ENCODE results near the gene KLHL7.

The KLHL7 gene

GRCh38 chr7:23136216-23136615 lies 30.6 kb downstream of the KLHL7 start:
- Histone ChIP-seq H3K9ac (ENCODE audit: low read length) (no peak overlapping the region), H3K27ac (ENCODE audit: low read depth, low read length) (no peak overlapping the region), H3K36me3 (ENCODE audit: insufficient read depth, low read length) (peaks cover 6% of the 10 kb centered on the region), H3K4me3 (ENCODE audit: low read depth in 1 of 2, low read length in 2 of 2) (no peak overlapping the region), H3K27me3 (ENCODE audit: control insufficient read depth in 1 of 2, insufficient read depth in 2 of 2, low read length in 2 of 2) (no peaks in the 10 kb centered on the region), H3K9me3 (ENCODE audit: low read length) (no peaks in the 10 kb centered on the region), H3K4me1 (ENCODE audit: insufficient read depth, low read length) (no peaks in the 10 kb centered on the region)

GRCh38 chr7:23157679-23158078 lies 52.1 kb downstream of the KLHL7 start:
- Histone ChIP-seq H3K4me3 (ENCODE audit: low read depth in 1 of 2, low read length in 2 of 2) (no peak overlapping the region), H3K4me1 (ENCODE audit: insufficient read depth, low read length) (no peaks in the 10 kb centered on the region), H3K36me3 (ENCODE audit: insufficient read depth, low read length) (peaks cover 33% of the 10 kb centered on the region), H3K27me3 (ENCODE audit: control insufficient read depth in 1 of 2, insufficient read depth in 2 of 2, low read length in 2 of 2) (no peaks in the 10 kb centered on the region), H3K9ac (ENCODE audit: low read length) (no peak overlapping the region), H3K27ac (ENCODE audit: low read depth, low read length) (no peak overlapping the region), H3K9me3 (ENCODE audit: low read length) (no peaks in the 10 kb centered on the region)

- no peaks in the 10 kb centered on the region for H3K4me1 ChIP-seq (ENCODE audit: insufficient read depth, low read length)
- peaks cover 25% of the 10 kb centered on the region for H3K36me3 ChIP-seq (ENCODE audit: insufficient read depth, low read length)
- H3K9ac ChIP-seq (ENCODE audit: low read length) = no peak overlapping the region
- no peak overlapping the region for H3K27ac ChIP-seq (ENCODE audit: low read depth, low read length)
- H3K4me3 ChIP-seq (ENCODE audit: low read depth in 1 of 2, low read length in 2 of 2) = no peak overlapping the region
- H3K27me3 ChIP-seq (ENCODE audit: control insufficient read depth in 1 of 2, insufficient read depth in 2 of 2, low read length in 2 of 2) = no peaks in the 10 kb centered on the region
- no peaks in the 10 kb centered on the region for H3K9me3 ChIP-seq (ENCODE audit: low read length)
These were observed 53.0 kb downstream of the KLHL7 start for GRCh38 chr7:23158546-23158945.

GRCh38 chr7:23161482-23161881 lies 55.9 kb downstream of the KLHL7 start:
- no peaks in the 10 kb centered on the region for H3K4me1 ChIP-seq (ENCODE audit: insufficient read depth, low read length)
- H3K36me3 ChIP-seq (ENCODE audit: insufficient read depth, low read length) = peaks cover 19% of the 10 kb centered on the region
- H3K9me3 ChIP-seq (ENCODE audit: low read length) = no peaks in the 10 kb centered on the region
- H3K9ac ChIP-seq (ENCODE audit: low read length) = no peak overlapping the region
- no peak overlapping the region for H3K27ac ChIP-seq (ENCODE audit: low read depth, low read length)
- no peaks in the 10 kb centered on the region for H3K27me3 ChIP-seq (ENCODE audit: control insufficient read depth in 1 of 2, insufficient read depth in 2 of 2, low read length in 2 of 2)
- no peak overlapping the region for H3K4me3 ChIP-seq (ENCODE audit: low read depth in 1 of 2, low read length in 2 of 2)

GRCh38 chr7:23164846-23165245 lies 59.3 kb downstream of the KLHL7 start:
- Histone ChIP-seq H3K27me3 (ENCODE audit: control insufficient read depth in 1 of 2, insufficient read depth in 2 of 2, low read length in 2 of 2) (no peaks in the 10 kb centered on the region), H3K36me3 (ENCODE audit: insufficient read depth, low read length) (peaks cover 9% of the 10 kb centered on the region), H3K4me3 (ENCODE audit: low read depth in 1 of 2, low read length in 2 of 2) (no peak overlapping the region), H3K4me1 (ENCODE audit: insufficient read depth, low read length) (no peaks in the 10 kb centered on the region), H3K27ac (ENCODE audit: low read depth, low read length) (no peak overlapping the region), H3K9me3 (ENCODE audit: low read length) (no peaks in the 10 kb centered on the region), H3K9ac (ENCODE audit: low read length) (no peak overlapping the region)

- Histone ChIP-seq H3K4me1 (ENCODE audit: insufficient read depth, low read length) (no peaks in the 10 kb centered on the region), H3K27me3 (ENCODE audit: control insufficient read depth in 1 of 2, insufficient read depth in 2 of 2, low read length in 2 of 2) (no peaks in the 10 kb centered on the region), H3K9me3 (ENCODE audit: low read length) (no peaks in the 10 kb centered on the region), H3K4me3 (ENCODE audit: low read depth in 1 of 2, low read length in 2 of 2) (no peak overlapping the region), H3K27ac (ENCODE audit: low read depth, low read length) (no peak overlapping the region), H3K36me3 (ENCODE audit: insufficient read depth, low read length) (peaks cover 9% of the 10 kb centered on the region), H3K9ac (ENCODE audit: low read length) (no peak overlapping the region)
These were observed 59.7 kb downstream of the KLHL7 start for GRCh38 chr7:23165316-23165715.

- Histone ChIP-seq H3K36me3 (ENCODE audit: insufficient read depth, low read length) (peaks cover 9% of the 10 kb centered on the region), H3K4me3 (ENCODE audit: low read depth in 1 of 2, low read length in 2 of 2) (no peak overlapping the region)
These were observed 62.1 kb downstream of the KLHL7 start for GRCh38 chr7:23167691-23168090.

GRCh38 chr7:23168111-23168885 lies 62.7 kb downstream of the KLHL7 start:
- no peak overlapping the region for H3K27ac ChIP-seq (ENCODE audit: low read depth, low read length)
- no peak overlapping the region for H3K4me3 ChIP-seq (ENCODE audit: low read depth in 1 of 2, low read length in 2 of 2)
- no peaks in the 10 kb centered on the region for H3K4me1 ChIP-seq (ENCODE audit: insufficient read depth, low read length)
- peaks cover 9% of the 10 kb centered on the region for H3K36me3 ChIP-seq (ENCODE audit: insufficient read depth, low read length)
- no peaks in the 10 kb centered on the region for H3K9me3 ChIP-seq (ENCODE audit: low read length)
- H3K27me3 ChIP-seq (ENCODE audit: control insufficient read depth in 1 of 2, insufficient read depth in 2 of 2, low read length in 2 of 2) = no peaks in the 10 kb centered on the region
- no peak overlapping the region for H3K9ac ChIP-seq (ENCODE audit: low read length)

More at GRCh38 chr7:23167691-23168090, 62.1 kb downstream of the KLHL7 start:
- Histone ChIP-seq H3K27ac (ENCODE audit: low read depth, low read length) (no peak overlapping the region), H3K4me1 (ENCODE audit: insufficient read depth, low read length) (no peaks in the 10 kb centered on the region), H3K9ac (ENCODE audit: low read length) (no peak overlapping the region), H3K9me3 (ENCODE audit: low read length) (no peaks in the 10 kb centered on the region), H3K27me3 (ENCODE audit: control insufficient read depth in 1 of 2, insufficient read depth in 2 of 2, low read length in 2 of 2) (no peaks in the 10 kb centered on the region)

- Histone ChIP-seq H3K4me3 (ENCODE audit: low read depth in 1 of 2, low read length in 2 of 2) (no peak overlapping the region), H3K27ac (ENCODE audit: low read depth, low read length) (no peak overlapping the region), H3K9me3 (ENCODE audit: low read length) (no peaks in the 10 kb centered on the region), H3K9ac (ENCODE audit: low read length) (no peak overlapping the region), H3K4me1 (ENCODE audit: insufficient read depth, low read length) (peaks cover under 1% of the 10 kb centered on the region), H3K27me3 (ENCODE audit: control insufficient read depth in 1 of 2, insufficient read depth in 2 of 2, low read length in 2 of 2) (no peaks in the 10 kb centered on the region), H3K36me3 (ENCODE audit: insufficient read depth, low read length) (peaks cover 5% of the 10 kb centered on the region)
These were observed 70.4 kb downstream of the KLHL7 start for GRCh38 chr7:23175938-23176337.

- Histone ChIP-seq H3K36me3 (ENCODE audit: insufficient read depth, low read length) (peaks cover 7% of the 10 kb centered on the region), H3K27ac (ENCODE audit: low read depth, low read length) (peak within 1 kb of the TSS; percentile 84), H3K9me3 (ENCODE audit: low read length) (no peaks in the 10 kb centered on the region), H3K9ac (ENCODE audit: low read length) (peak within 1 kb of the TSS; percentile 91), H3K4me3 (ENCODE audit: low read depth in 1 of 2, low read length in 2 of 2) (peak within 1 kb of the TSS; percentile 97 to 99), H3K4me1 (ENCODE audit: insufficient read depth, low read length) (peaks cover 20% of the 10 kb centered on the region), H3K27me3 (ENCODE audit: control insufficient read depth in 1 of 2, insufficient read depth in 2 of 2, low read length in 2 of 2) (no peaks in the 10 kb centered on the region)
These were observed 76.3 kb downstream of the KLHL7 start, which contains the start of gene NUP42 for GRCh38 chr7:23181684-23182553. TSS of gene NUP42 (plus strand) at chr7:23182048. CDS start at chr7:23182086, 38 bp downstream.

GRCh38 chr7:23183279-23184012 lies 77.9 kb downstream of the KLHL7 start:
- peaks cover 20% of the 10 kb centered on the region for H3K4me1 ChIP-seq (ENCODE audit: insufficient read depth, low read length)
- H3K27ac ChIP-seq (ENCODE audit: low read depth, low read length) = no peak overlapping the region
- no peak overlapping the region for H3K4me3 ChIP-seq (ENCODE audit: low read depth in 1 of 2, low read length in 2 of 2)
- H3K9ac ChIP-seq (ENCODE audit: low read length) = no peak overlapping the region
- no peaks in the 10 kb centered on the region for H3K27me3 ChIP-seq (ENCODE audit: control insufficient read depth in 1 of 2, insufficient read depth in 2 of 2, low read length in 2 of 2)
- H3K9me3 ChIP-seq (ENCODE audit: low read length) = no peaks in the 10 kb centered on the region
- H3K36me3 ChIP-seq (ENCODE audit: insufficient read depth, low read length) = peaks cover 9% of the 10 kb centered on the region
